Activated T-cell treated with anti-CD3 and anti-CD28 coated beads for 1 hour (primary cell): Measurements from ENCODE around the gene BDNF.

Experiments used
- DNase-seq: peaks from one replicate; pipeline ENCODE4 v3.0.0-alpha.2; 2020; ENCODE audit warnings: low read depth

The BDNF gene

GRCh38 chr11:27625347-27625912 is 74.8 kb downstream of the BDNF start:
- no peak for DNase-seq

GRCh38 chr11:27623945-27624523 is 76.2 kb downstream of the BDNF start:
- DNase-seq: no peak

- no peak for DNase-seq
Observed at GRCh38 chr11:27622541-27623300, 77.5 kb downstream of the BDNF start.

- no peak for DNase-seq
Observed at GRCh38 chr11:27621405-27622161, 78.7 kb downstream of the BDNF start.

GRCh38 chr11:27619763-27620335 is 80.4 kb downstream of the BDNF start:
- DNase-seq: no peak

GRCh38 chr11:27619039-27619574 is 81.1 kb downstream of the BDNF start:
- no peak for DNase-seq

GRCh38 chr11:27618281-27618915 is 81.9 kb downstream of the BDNF start:
- no peak for DNase-seq

- no peak for DNase-seq
Observed at GRCh38 chr11:27616711-27617110, 83.5 kb downstream of the BDNF start.

- no peak for DNase-seq
Observed at GRCh38 chr11:27615833-27616232, 84.4 kb downstream of the BDNF start.

- DNase-seq: no peak
Observed at GRCh38 chr11:27614092-27614491, 86.2 kb downstream of the BDNF start.

- no peak for DNase-seq
Observed at GRCh38 chr11:27612932-27613880, 87.0 kb downstream of the BDNF start.

- DNase-seq: no peak
Observed at GRCh38 chr11:27611947-27612455, 88.3 kb downstream of the BDNF start.

GRCh38 chr11:27611390-27611789 is 88.9 kb downstream of the BDNF start:
- DNase-seq: no peak

- no peak for DNase-seq
Observed at GRCh38 chr11:27610946-27611345, 89.3 kb downstream of the BDNF start.

GRCh38 chr11:27610280-27610679 is 90.0 kb downstream of the BDNF start:
- DNase-seq: no peak

- DNase-seq: no peak
Observed at GRCh38 chr11:27608951-27609350, 91.3 kb downstream of the BDNF start.

- DNase-seq: no peak
Observed at GRCh38 chr11:27605422-27605821, 94.8 kb downstream of the BDNF start.
